ENCODE results near the gene LNP1. TPM values are rescaled to one million over a fixed set of nuclear protein-coding genes. Genes with fewer than 3 reads are reported as not detected.

Gene LNP1
- total and polyA plus RNA-seq, 7 donors: 0.69 to 3.6 (median 2.9) TPM

- intact Hi-C loops (cut with DNase I): no loop called here
- H3K4me3 ChIP-seq: no peak overlapping the region
- H3K4me1 ChIP-seq: no peaks in the 10 kb centered on the region
- peaks cover 0 to 68% (median 12%) of the 10 kb centered on the region in 4 donors for H3K36me3 ChIP-seq
- WGBS, 2 donors: 92 to 94% methylated on average over 2 of the region's 2 CpGs
- DNase-seq: no peak
- no peak overlapping the region for H3K27ac ChIP-seq
- H3K27me3 ChIP-seq: no peaks in the 10 kb centered on the region
- TF ChIP-seq POLR2AphosphoS5 (IDR thresholded peaks at IDR 0.05) (no peak), CTCF (IDR thresholded peaks at IDR 0.05) (no peak), EP300 (IDR thresholded peaks at IDR 0.05) (no peak), POLR2A (IDR thresholded peaks at IDR 0.05) (no peak)
- H3K9me3 ChIP-seq: no peaks in the 10 kb centered on the region
Measured at GRCh38 chr3:100358413-100358812, 42.9 kb upstream of the LNP1 start.

GRCh38 chr3:100359035-100359434, 42.3 kb upstream of the LNP1 start:
- intact Hi-C loops (cut with DNase I): no loop called here
- Histone ChIP-seq H3K9me3 (no peaks in the 10 kb centered on the region), H3K36me3 (peaks cover 0 to 67% (median 12%) of the 10 kb centered on the region in 4 donors), H3K4me3 (no peak overlapping the region), H3K27ac (no peak overlapping the region), H3K27me3 (no peaks in the 10 kb centered on the region), H3K4me1 (no peaks in the 10 kb centered on the region)
- DNase-seq: no peak
- TF ChIP-seq POLR2A (IDR thresholded peaks at IDR 0.05) (no peak), CTCF (IDR thresholded peaks at IDR 0.05) (no peak), POLR2AphosphoS5 (IDR thresholded peaks at IDR 0.05) (no peak), EP300 (IDR thresholded peaks at IDR 0.05) (no peak)
- 94 to 97% methylated on average over 3 of the region's 3 CpGs for WGBS, 2 donors

DNA sequence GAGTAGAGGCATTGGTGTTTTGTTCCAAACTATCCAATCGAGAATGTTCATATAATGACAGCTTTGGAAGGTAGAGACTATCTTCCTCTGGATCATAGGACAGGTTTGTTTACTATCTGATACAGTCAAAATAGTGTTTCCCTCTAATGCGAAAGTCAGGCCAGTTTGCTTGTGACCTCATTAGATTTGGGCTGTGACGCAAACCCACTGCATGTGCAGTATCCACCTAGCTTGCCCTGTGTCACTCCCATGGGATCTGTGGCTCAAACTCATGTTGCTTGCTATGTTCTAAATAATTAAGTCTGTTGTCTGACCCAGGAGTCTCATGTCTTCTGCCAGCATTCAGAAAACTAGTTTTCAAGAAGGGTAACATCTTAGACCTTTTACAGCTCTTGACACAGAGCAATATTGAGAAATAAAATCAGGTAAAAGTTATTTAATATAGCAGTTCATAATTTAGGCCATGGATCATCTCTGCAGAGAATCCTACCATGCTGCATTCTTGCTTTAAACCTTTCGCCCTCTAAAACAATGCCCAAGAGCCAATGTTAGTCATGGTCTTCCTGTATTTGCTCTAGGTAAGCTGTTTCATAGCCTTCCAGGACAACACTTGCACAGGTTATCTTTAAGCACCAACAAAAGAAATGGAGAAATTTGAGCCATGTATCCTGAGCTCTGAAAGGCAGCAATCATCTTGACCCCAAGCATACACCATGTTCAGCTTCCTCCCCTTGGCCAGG, 40.4 kb upstream of the LNP1 start:
- no peaks in the 10 kb centered on the region for H3K27me3 ChIP-seq
- DNase-seq: no peak
- WGBS, 2 donors: 86 to 97% methylated on average over 4 of the region's 4 CpGs
- TF ChIP-seq POLR2A (IDR thresholded peaks at IDR 0.05) (no peak), EP300 (IDR thresholded peaks at IDR 0.05) (no peak), POLR2AphosphoS5 (IDR thresholded peaks at IDR 0.05) (no peak), CTCF (IDR thresholded peaks at IDR 0.05) (no peak)
- no peak overlapping the region for H3K4me3 ChIP-seq
- intact Hi-C loops (cut with DNase I): no loop called here
- H3K4me1 ChIP-seq: no peaks in the 10 kb centered on the region
- peaks cover 0 to 67% (median 12%) of the 10 kb centered on the region in 4 donors for H3K36me3 ChIP-seq
- no peak overlapping the region for H3K27ac ChIP-seq
- no peaks in the 10 kb centered on the region for H3K9me3 ChIP-seq

GRCh38 chr3:100361897-100362296, 39.4 kb upstream of the LNP1 start:
- H3K27me3 ChIP-seq: no peaks in the 10 kb centered on the region
- no peaks in the 10 kb centered on the region for H3K9me3 ChIP-seq
- DNase-seq: no peak
- no peak overlapping the region for H3K27ac ChIP-seq
- TF ChIP-seq POLR2AphosphoS5 (IDR thresholded peaks at IDR 0.05): no peak
- TF ChIP-seq EP300 (IDR thresholded peaks at IDR 0.05): no peak
- no peak for TF ChIP-seq POLR2A (IDR thresholded peaks at IDR 0.05)
- no peak for TF ChIP-seq CTCF (IDR thresholded peaks at IDR 0.05)
- H3K4me3 ChIP-seq: no peak overlapping the region
- no peaks in the 10 kb centered on the region for H3K4me1 ChIP-seq
- intact Hi-C loops (cut with DNase I): no loop called here
- peaks cover 0 to 67% (median 14%) of the 10 kb centered on the region in 4 donors for H3K36me3 ChIP-seq
- WGBS, 2 donors: 89 to 94% methylated on average over 1 of the region's 1 CpG
